Measurements from ENCODE around the gene EXOSC5. TPM values are rescaled to one million over a fixed set of nuclear protein-coding genes. Genes with fewer than 3 reads are reported as not detected.

Gene EXOSC5
- total and polyA plus RNA-seq, 2 of the 13 experiments (the other 11 are each of a cell fraction or from before 2014, with no cell fraction given): 24.1 to 26.5 TPM

- peak; percentile 78 for TF ChIP-seq AGO1 (IDR thresholded peaks at IDR 0.05; ENCODE audit: low read depth, low read length, poor library complexity, severe bottlenecking)
- TF ChIP-seq, protein P1, sequence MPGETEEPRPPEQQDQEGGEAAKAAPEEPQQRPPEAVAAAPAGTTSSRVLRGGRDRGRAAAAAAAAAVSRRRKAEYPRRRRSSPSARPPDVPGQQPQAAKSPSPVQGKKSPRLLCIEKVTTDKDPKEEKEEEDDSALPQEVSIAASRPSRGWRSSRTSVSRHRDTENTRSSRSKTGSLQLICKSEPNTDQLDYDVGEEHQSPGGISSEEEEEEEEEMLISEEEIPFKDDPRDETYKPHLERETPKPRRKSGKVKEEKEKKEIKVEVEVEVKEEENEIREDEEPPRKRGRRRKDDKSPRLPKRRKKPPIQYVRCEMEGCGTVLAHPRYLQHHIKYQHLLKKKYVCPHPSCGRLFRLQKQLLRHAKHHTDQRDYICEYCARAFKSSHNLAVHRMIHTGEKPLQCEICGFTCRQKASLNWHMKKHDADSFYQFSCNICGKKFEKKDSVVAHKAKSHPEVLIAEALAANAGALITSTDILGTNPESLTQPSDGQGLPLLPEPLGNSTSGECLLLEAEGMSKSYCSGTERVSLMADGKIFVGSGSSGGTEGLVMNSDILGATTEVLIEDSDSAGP (CRISPR knock-in tag; IDR thresholded peaks at IDR 0.05; ENCODE audit: borderline replicate concordance): peak; percentile 81; the same call in 1 of the 2 replicates
- TF ChIP-seq HDAC1 (CRISPR knock-in tag; IDR thresholded peaks at IDR 0.05): peak; percentile 57
- TF ChIP-seq ZNF75D (CRISPR knock-in tag; IDR thresholded peaks at IDR 0.05; ENCODE audit: borderline replicate concordance): no peak
- TF ChIP-seq ZNF274 (CRISPR knock-in tag; IDR thresholded peaks at IDR 0.05): peak; percentile 63; the same call in 1 of the 2 replicates
- no peak for TF ChIP-seq SMARCE1 (IDR thresholded peaks at IDR 0.05; ENCODE audit: borderline replicate concordance)
- TF ChIP-seq ELF4 (CRISPR knock-in tag; IDR thresholded peaks at IDR 0.05; ENCODE audit: borderline replicate concordance): no peak
- TF ChIP-seq ZNF431 (CRISPR knock-in tag; IDR thresholded peaks at IDR 0.05; ENCODE audit: borderline replicate concordance, low read depth): no peak
- TF ChIP-seq, protein P2, sequence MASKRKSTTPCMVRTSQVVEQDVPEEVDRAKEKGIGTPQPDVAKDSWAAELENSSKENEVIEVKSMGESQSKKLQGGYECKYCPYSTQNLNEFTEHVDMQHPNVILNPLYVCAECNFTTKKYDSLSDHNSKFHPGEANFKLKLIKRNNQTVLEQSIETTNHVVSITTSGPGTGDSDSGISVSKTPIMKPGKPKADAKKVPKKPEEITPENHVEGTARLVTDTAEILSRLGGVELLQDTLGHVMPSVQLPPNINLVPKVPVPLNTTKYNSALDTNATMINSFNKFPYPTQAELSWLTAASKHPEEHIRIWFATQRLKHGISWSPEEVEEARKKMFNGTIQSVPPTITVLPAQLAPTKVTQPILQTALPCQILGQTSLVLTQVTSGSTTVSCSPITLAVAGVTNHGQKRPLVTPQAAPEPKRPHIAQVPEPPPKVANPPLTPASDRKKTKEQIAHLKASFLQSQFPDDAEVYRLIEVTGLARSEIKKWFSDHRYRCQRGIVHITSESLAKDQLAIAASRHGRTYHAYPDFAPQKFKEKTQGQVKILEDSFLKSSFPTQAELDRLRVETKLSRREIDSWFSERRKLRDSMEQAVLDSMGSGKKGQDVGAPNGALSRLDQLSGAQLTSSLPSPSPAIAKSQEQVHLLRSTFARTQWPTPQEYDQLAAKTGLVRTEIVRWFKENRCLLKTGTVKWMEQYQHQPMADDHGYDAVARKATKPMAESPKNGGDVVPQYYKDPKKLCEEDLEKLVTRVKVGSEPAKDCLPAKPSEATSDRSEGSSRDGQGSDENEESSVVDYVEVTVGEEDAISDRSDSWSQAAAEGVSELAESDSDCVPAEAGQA (IDR thresholded peaks at IDR 0.05; ENCODE audit: low read depth): peak; percentile 100
- TF ChIP-seq, protein P2 (CRISPR knock-in tag; IDR thresholded peaks at IDR 0.05; ENCODE audit: borderline replicate concordance): no peak
- no peak for TF ChIP-seq SOX5 (CRISPR knock-in tag; IDR thresholded peaks at IDR 0.05; ENCODE audit: borderline replicate concordance)
- TF ChIP-seq LRRFIP1 (CRISPR knock-in tag; conservative IDR thresholded peaks at IDR 0.05): no peak
- no peak for TF ChIP-seq ZNF816 (CRISPR knock-in tag; IDR thresholded peaks at IDR 0.05; ENCODE audit: borderline replicate concordance)
- TF ChIP-seq ZNF207 (IDR thresholded peaks at IDR 0.05; ENCODE audit: borderline replicate concordance): no peak
- no peak for TF ChIP-seq ZUFSP (CRISPR knock-in tag; IDR thresholded peaks at IDR 0.05; ENCODE audit: borderline replicate concordance)
Observed at GRCh38 chr19:41363753-41364523, 33.2 kb downstream of the EXOSC5 start, which contains the start of gene B9D2 (continued).
